Ectodermal cell (in vitro differentiated cells): Measurements from ENCODE around the gene ATAD3A.
"Not testable (repeated sequence)": the region's sequence is repeated elsewhere in the genome, so short reads cannot be mapped to it uniquely, and the experiment has no call there.

Experiments
- H3K27ac ChIP-seq: 2 replicates; pipeline ENCODE4 v1.7.0; 2013; ENCODE audit warnings: mild to moderate bottlenecking, low read depth, low read length; ENCODE audit not compliant: insufficient read depth, poor library complexity, severe bottlenecking
- H3K27me3 ChIP-seq: 2 replicates; pipeline ENCODE4 v1.7.0; 2013; ENCODE audit warnings: mild to moderate bottlenecking, low read length; ENCODE audit not compliant: insufficient read depth, control insufficient read depth, poor library complexity, severe bottlenecking
- H3K36me3 ChIP-seq: one replicate; pipeline ENCODE4 v1.7.0; 2013; ENCODE audit warnings: low read length; ENCODE audit not compliant: control insufficient read depth, insufficient read depth
- H3K4me1 ChIP-seq: one replicate; pipeline ENCODE4 v1.7.0; 2013; ENCODE audit warnings: low read length; ENCODE audit not compliant: control insufficient read depth, insufficient read depth
- H3K4me3 ChIP-seq: 2 replicates; pipeline ENCODE4 v1.7.0; 2013; ENCODE audit warnings: low read depth, low read length, control low read depth; ENCODE audit not compliant: insufficient read depth
- H3K9me3 ChIP-seq: 2 replicates; pipeline ENCODE4 v1.7.0; 2013; ENCODE audit warnings: mild to moderate bottlenecking, low read length, moderate library complexity; ENCODE audit not compliant: control insufficient read depth
- WGBS, 2 experiments: methylation state at CpG; one replicate each; pipeline ENCODE4 v1.1.7; 2013; ENCODE audit warnings: missing lambda C conversion rate in 2 of 2; 5-methylcytosine and 5-hydroxymethylcytosine counted together

The ATAD3A gene

DNA sequence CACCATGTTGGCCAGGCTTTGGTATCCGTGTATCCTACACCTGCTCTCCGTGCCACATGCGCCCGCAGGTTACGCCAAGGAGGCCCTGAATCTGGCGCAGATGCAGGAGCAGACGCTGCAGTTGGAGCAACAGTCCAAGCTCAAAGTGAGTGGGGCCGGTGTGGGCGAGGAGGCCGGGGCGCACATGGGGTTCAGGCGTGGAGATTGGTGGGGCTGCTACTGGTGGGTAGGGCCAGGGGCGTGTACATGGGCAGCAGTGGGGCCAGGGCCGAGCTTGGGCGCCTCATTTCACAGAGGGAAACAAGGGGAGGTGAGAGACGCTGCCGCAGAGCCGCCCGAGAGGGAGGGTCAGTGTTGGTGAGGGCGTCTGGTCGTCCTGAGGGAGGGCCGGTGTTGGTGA, 34.8 kb upstream of the ATAD3A start:
- no peaks in the 10 kb centered on the region for H3K27me3 ChIP-seq
- H3K27ac ChIP-seq = no peak overlapping the region
- peaks cover 25% of the 10 kb centered on the region for H3K36me3 ChIP-seq
- H3K9me3 ChIP-seq = no peaks in the 10 kb centered on the region
- H3K4me3 ChIP-seq = no peak overlapping the region
- 95 to 97% methylated on average over 22 of the region's 22 CpGs for WGBS, 2 experiments
- H3K4me1 ChIP-seq = peaks cover 6% of the 10 kb centered on the region

DNA sequence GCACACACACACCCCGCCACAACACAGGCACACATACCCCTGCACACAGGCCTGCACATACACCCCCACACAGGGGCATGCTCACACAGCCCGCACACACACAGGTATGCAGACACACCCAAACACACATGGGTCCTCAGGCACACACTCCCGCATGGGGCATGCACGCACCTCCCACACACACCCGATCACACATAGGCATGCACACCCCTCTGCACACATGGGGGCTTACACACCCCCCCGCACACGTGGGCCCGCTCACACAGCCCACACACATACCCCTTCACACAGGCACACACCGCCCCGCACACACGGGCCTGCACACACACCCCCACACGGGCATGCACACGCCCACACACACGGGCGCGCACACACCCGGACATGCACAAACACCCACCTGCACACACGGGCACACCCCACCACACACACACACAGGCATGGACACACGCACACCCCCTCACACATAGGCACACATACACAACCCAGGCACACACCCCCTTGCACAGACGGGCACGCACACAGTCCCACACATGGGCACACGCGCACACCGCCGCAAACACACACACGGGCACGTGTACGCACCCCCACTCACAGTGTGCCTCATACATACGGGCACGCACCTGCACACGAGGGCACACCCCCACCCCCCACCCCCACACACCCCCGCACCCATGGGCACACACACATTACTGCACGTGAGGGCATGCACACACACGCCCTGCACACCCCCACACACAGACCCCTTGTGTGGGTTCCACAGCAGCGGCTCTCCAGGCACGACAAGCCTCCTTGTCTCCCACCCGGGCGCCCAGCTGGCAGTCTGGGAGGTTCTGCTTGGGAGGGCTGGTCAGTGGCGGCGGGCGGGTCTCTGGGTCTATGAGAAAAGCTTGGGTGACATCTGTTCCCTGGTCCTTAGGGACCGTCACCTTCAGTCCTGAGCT, 32.1 kb upstream of the ATAD3A start:
- H3K9me3 ChIP-seq = no peaks in the 10 kb centered on the region
- no peaks in the 10 kb centered on the region for H3K4me1 ChIP-seq
- no peaks in the 10 kb centered on the region for H3K27me3 ChIP-seq
- no peak overlapping the region for H3K27ac ChIP-seq
- WGBS, 2 experiments = 95 to 96% methylated on average over 41 of the region's 42 CpGs
- H3K36me3 ChIP-seq = peaks cover 30% of the 10 kb centered on the region
- no peak overlapping the region for H3K4me3 ChIP-seq

DNA sequence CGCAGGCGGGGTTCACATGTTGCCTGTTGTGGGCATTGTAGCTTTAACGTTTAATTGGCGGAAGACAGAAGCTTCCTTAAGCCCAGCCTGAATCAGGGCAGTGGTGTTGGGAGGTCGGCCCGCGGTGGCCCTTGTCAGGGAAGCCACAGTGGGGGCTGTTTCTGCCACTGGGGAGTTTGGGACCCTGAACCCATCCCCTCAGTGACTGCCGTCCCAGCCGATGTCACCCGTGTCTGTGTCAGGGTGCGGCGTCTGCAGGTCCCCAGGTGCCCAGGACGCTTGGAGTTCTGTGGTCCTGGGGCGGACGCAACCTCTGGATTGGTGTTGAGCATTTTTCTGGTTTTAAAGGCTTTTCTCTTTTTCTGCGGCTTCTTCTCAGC, 31.5 kb upstream of the ATAD3A start:
- H3K4me1 ChIP-seq, H3K27me3 ChIP-seq, H3K27ac ChIP-seq, H3K9me3 ChIP-seq, H3K4me3 ChIP-seq: not testable (repeated sequence)
- 95 to 96% methylated on average over 15 to 16 of the region's 16 CpGs for WGBS, 2 experiments
- peaks cover 30% of the 10 kb centered on the region for H3K36me3 ChIP-seq

DNA sequence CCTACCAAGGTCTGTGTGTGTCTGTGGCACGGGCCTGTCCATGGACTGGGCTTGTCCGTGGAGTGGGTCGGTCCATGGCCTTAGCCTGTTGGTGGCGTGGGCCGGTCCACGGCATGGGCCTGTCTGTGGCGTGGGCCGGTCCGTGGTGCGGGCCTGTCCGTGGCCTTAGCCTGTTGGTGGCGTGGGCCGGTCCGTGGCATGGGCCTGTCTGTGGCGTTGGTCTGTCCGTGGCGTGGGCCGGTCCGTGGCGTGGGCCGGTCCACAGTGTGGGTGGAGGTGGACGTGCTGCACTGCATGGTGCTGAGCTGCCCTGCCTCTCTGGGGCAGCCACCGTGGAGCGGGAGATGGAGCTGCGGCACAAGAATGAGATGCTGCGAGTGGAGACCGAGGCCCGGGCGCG, 30.2 kb upstream of the ATAD3A start:
- H3K4me3 ChIP-seq, H3K27me3 ChIP-seq, H3K9me3 ChIP-seq, H3K4me1 ChIP-seq, H3K27ac ChIP-seq: not testable (repeated sequence)
- WGBS, 2 experiments = 94 to 95% methylated on average over 29 to 30 of the region's 30 CpGs
- peaks cover 29% of the 10 kb centered on the region for H3K36me3 ChIP-seq

DNA sequence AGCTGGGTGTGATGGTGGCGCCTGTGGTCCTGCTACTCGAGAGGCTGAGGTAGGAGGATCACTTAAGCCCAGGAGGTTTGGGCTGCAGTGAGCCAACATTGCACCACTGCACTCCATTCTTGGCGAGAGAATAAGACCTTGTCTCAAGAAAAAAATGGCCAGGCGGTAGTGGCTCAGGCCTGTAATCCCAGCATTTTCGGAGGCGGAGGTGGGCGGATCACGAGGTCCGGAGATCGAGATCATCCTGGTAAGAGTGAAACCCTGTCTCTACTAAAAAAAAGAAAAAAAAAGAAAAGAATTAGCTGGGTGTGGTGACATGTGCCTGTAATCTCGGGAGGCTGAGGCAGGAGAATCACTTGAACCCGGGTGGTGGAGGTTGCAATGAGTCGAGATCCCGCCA, 29.1 kb upstream of the ATAD3A start:
- H3K4me3 ChIP-seq = no peak overlapping the region
- 94% methylated on average over 14 of the region's 14 CpGs for WGBS, 2 experiments
- H3K27me3 ChIP-seq = no peaks in the 10 kb centered on the region
- peaks cover 21% of the 10 kb centered on the region for H3K36me3 ChIP-seq
- no peaks in the 10 kb centered on the region for H3K4me1 ChIP-seq
- no peak overlapping the region for H3K27ac ChIP-seq
- H3K9me3 ChIP-seq = no peaks in the 10 kb centered on the region

DNA sequence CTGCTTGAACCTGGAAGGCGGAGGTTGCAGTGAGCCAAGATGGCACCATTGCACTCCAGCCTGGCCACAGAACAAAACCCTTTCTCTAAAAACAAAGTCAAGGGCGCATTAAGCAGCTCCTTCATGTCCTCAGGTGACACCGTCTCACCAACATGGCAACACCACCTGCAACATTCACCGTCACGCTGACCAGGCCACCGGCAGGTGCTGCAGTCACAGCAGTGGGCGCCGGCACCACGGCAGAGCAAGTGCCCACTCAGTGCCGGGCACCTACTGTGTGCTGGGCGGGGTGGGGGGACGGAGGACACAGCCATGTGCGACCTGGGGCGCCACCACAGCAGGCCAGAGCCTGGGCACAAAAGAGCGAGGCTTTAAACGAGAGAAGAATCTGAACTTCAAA, 28.2 kb upstream of the ATAD3A start:
- no peaks in the 10 kb centered on the region for H3K9me3 ChIP-seq

DNA sequence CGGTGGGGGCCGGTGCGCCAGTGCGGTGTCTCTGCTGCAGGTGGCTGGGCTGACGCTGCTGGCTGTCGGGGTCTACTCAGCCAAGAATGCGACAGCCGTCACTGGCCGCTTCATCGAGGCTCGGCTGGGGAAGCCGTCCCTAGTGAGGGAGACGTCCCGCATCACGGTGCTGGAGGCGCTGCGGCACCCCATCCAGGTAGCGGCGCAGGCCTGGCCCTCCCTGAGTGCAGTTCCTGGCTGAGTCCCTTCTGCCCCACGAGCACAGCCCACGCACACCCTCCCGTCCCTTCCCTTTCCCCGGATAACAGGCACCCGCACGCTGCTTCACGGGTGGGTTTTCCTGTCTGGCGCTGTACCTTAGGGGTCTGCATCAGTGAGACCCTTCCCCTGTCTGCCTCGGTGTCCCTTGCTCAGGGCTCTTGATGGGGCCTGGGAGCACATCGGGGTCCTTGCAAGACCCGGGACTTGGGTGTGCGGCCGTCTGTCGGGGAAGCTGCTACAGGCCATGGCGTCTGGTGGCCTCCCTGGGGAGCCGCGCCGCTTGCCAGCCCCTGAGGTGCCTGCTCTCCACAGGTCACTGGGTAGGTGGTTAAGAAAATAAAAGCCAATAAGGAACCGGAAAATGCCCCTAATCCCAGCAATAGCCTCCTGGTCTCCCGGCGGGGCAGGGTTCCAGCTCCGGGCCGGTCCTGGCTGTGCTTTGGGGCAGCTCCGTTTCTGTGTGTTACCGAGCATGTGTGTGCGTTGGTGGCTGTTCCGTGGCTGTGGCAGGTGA, 26.8 kb upstream of the ATAD3A start:
- H3K9me3 ChIP-seq, H3K27me3 ChIP-seq, H3K4me3 ChIP-seq, H3K36me3 ChIP-seq, H3K27ac ChIP-seq, H3K4me1 ChIP-seq: not testable (repeated sequence)
- 96 to 97% methylated on average over 38 to 39 of the region's 46 CpGs for WGBS, 2 experiments

More for the DNA sequence above, 28.2 kb upstream of the ATAD3A start:
- no peaks in the 10 kb centered on the region for H3K27me3 ChIP-seq
- no peak overlapping the region for H3K4me3 ChIP-seq
- 97% methylated on average over 16 of the region's 16 CpGs for WGBS, 2 experiments
- no peak overlapping the region for H3K27ac ChIP-seq
- H3K4me1 ChIP-seq = no peaks in the 10 kb centered on the region
- peaks cover 16% of the 10 kb centered on the region for H3K36me3 ChIP-seq

DNA sequence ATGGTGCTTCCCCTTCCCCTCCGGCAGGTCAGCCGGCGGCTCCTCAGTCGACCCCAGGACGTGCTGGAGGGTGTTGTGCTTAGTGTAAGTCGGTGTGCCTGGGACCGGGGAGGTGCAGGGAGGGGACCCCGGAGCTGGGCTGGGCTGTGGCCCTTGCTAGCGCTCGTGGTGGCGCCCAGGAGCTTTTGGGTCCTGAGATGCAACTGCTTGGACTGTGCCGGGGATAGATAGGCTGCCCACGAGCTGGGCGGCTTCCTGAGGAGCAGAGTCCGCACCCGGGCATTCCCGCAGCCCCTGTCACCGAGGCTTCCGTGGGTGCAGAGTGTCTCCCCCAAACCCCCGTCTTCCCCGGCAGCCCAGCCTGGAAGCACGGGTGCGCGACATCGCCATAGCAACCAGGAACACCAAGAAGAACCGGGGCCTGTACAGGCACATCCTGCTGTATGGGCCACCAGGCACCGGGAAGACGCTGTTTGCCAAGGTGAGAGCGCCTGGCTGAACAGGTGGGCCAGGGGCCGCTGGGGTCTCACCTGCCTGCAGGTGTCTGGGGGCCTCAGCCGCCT, 26.1 kb upstream of the ATAD3A start:
- H3K4me3 ChIP-seq, H3K4me1 ChIP-seq, H3K27ac ChIP-seq, H3K27me3 ChIP-seq, H3K9me3 ChIP-seq: not testable (repeated sequence)
- WGBS, 2 experiments = 96% methylated on average over 27 to 30 of the region's 31 CpGs
- H3K36me3 ChIP-seq = peaks cover 14% of the 10 kb centered on the region

DNA sequence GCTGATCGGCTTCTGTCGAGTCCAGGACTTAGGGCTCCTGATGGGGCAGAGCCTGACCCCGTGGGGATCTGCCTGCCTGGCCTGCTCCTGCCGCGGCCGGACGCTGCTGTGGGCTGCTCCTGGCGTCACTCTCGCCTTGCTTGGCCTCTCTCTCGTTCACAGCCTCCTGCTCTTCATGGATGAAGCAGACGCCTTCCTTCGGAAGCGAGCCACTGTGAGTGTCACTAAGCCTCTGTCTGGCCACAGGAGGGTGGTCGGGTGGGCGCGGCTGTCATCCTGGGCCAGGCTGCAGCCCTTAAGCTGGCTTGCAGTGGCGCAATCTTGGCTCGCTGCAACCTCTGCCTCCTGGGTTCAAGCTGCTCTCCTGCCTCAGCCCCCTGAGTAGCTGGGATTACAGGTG, 24.3 kb upstream of the ATAD3A start:
- 94% methylated on average over 18 of the region's 18 CpGs for WGBS, 2 experiments
- Histone ChIP-seq H3K36me3 (peaks cover 29% of the 10 kb centered on the region), H3K4me1 (no peaks in the 10 kb centered on the region), H3K27me3 (no peaks in the 10 kb centered on the region), H3K27ac (no peak overlapping the region), H3K9me3 (no peaks in the 10 kb centered on the region), H3K4me3 (no peak overlapping the region)

DNA sequence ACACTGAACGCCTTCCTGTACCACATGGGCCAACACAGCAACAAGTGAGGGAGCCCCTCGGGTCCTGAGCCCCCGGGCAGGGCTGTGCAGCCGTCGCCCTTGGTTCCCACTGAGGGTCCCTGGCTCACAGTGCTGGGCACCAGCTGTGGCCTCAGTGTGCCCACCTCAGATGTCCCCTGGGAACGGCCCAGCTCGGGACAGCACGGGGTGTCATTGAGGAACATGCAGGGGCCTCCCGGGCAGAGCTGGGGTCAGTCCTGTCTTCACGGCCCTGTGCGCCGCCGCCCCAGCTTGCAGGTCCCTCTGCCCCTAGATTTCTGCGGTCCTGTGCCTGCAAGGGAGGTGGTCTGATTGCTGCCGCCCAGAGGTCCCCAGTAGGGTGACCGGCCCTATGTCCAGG, 22.7 kb upstream of the ATAD3A start:
- H3K27me3 ChIP-seq = no peaks in the 10 kb centered on the region
- no peaks in the 10 kb centered on the region for H3K9me3 ChIP-seq
- H3K4me3 ChIP-seq = no peak overlapping the region
- H3K36me3 ChIP-seq = peaks cover 32% of the 10 kb centered on the region
- H3K4me1 ChIP-seq = no peaks in the 10 kb centered on the region
- H3K27ac ChIP-seq = no peak overlapping the region
- 95 to 97% methylated on average over 16 of the region's 16 CpGs for WGBS, 2 experiments
